GM12878 (cell line): ENCODE data around the gene DDX51. TPM values are rescaled to one million over a fixed set of nuclear protein-coding genes. Genes with fewer than 3 reads are reported as not detected.

Experiments
- ATAC-seq: fragments of 200-7000 bp; cut with Tn5 transposase; 3 replicates; pipeline ENCODE4 v1.9.1; 2020; ENCODE audit warnings: mild to moderate bottlenecking, moderate library complexity
- BruUV-seq: library from RNA; stranded (reverse); fragments of 400-500 nt; replicated peaks from 2 replicates; lab custom pipeline; 2021; lab: Mats Ljungman, UMichigan
- CTCF ChIA-PET: fragments of 300-600 bp; sonication (Branson Sonifier 250); formaldehyde crosslinking; extraction: SDS; loops from one replicate; lab custom pipeline; 2021; ENCODE audit warnings: inconsistent platforms; lab: Yijun Ruan, JAX
- POLR2A ChIA-PET: fragments of 350-600 bp; formaldehyde crosslinking; extraction: SDS; loops from one replicate; lab custom pipeline; 2021; ENCODE audit warnings: inconsistent platforms; lab: Charles Lee
- RAD21 ChIA-PET: fragments of 300-600 bp; sonication (Branson Sonifier 250); formaldehyde crosslinking; loops from one replicate; lab custom pipeline; 2023; ENCODE audit warnings: antibody characterized with exemption; ENCODE audit not compliant: unreplicated experiment; lab: Charles Lee
- SMC1A ChIA-PET: fragments of 300-600 bp; sonication (Branson Sonifier 250); formaldehyde crosslinking; loops from one replicate; lab custom pipeline; 2023; ENCODE audit not compliant: unreplicated experiment, uncharacterized antibody; lab: Charles Lee
- DNase-seq: peaks from one replicate; pipeline ENCODE4 v3.0.0-alpha.2; 2011; ENCODE audit warnings: low read depth, low spot score
- FAIRE-seq: peaks from 3 replicates; lab custom pipeline; 2011; peaks lifted over from hg19 to GRCh38; lab: Jason Lieb, UNC
- H2AFZ ChIP-seq: 2 replicates; pipeline ENCODE4 v1.6.0; 2011; ENCODE audit warnings: low read depth, low read length, control low read depth; ENCODE audit not compliant: control insufficient read depth
- H3K27ac ChIP-seq: 2 replicates; pipeline ENCODE4 v1.5.1; 2011; ENCODE audit warnings: control low read depth; ENCODE audit not compliant: control insufficient read depth, insufficient read depth
- H3K27me3 ChIP-seq, 2 experiments: replicated peaks in 1 of 2; 2 replicates each; pipeline versions ENCODE4 v1.6.0 to v1.6.1; 2011; ENCODE audit warnings: low read length in 1 of 2; ENCODE audit not compliant: control insufficient read depth in 2 of 2, insufficient read depth in 2 of 2
- H3K36me3 ChIP-seq, 2 experiments: 2 replicates each; pipeline ENCODE4 v1.5.1; 2011; ENCODE audit warnings: low read length in 1 of 2; ENCODE audit not compliant: control insufficient read depth in 2 of 2, insufficient read depth in 2 of 2
- H3K4me1 ChIP-seq: 2 replicates; pipeline ENCODE4 v1.6.1; 2011; ENCODE audit warnings: mild to moderate bottlenecking, low read length, moderate library complexity, mixed read lengths; ENCODE audit not compliant: control insufficient read depth, insufficient read depth
- H3K4me2 ChIP-seq: 2 replicates; pipeline ENCODE4 v1.6.0; 2011; ENCODE audit warnings: control low read depth; ENCODE audit not compliant: control insufficient read depth, insufficient read depth
- H3K4me3 ChIP-seq: fragments of 200-600 bp; sonication (generic); 2 replicates; pipeline ENCODE4 v1.5.1; 2016
- H3K79me2 ChIP-seq: 2 replicates; pipeline ENCODE4 v1.6.0; 2011; ENCODE audit warnings: low read length; ENCODE audit not compliant: control insufficient read depth, insufficient read depth
- H3K9ac ChIP-seq: 2 replicates; pipeline ENCODE4 v1.8.0; 2011; ENCODE audit warnings: low read length, control low read depth, mixed read lengths; ENCODE audit not compliant: control insufficient read depth, insufficient read depth
- H3K9me3 ChIP-seq: replicated peaks from 3 replicates; pipeline ENCODE4 v1.5.1; 2011; ENCODE audit warnings: mild to moderate bottlenecking, low read length; ENCODE audit not compliant: control insufficient read depth, insufficient read depth
- H4K20me1 ChIP-seq: 2 replicates; pipeline ENCODE4 v1.6.0; 2011; ENCODE audit not compliant: control insufficient read depth, insufficient read depth
- FOXK2 ChIP-seq: fragments of 450-650 bp; IDR thresholded peaks from 2 replicates; pipeline ENCODE4 v1.6.1; 2017; ENCODE audit warnings: mild to moderate bottlenecking, moderate library complexity
- RAD21 ChIP-seq: IDR thresholded peaks from 2 replicates; pipeline ENCODE4 v1.6.1; 2011; ENCODE audit warnings: mild to moderate bottlenecking, low read depth, low read length, moderate library complexity; ENCODE audit not compliant: insufficient read depth
- TCF3 ChIP-seq: IDR thresholded peaks from 2 replicates; pipeline ENCODE4 v1.6.1; 2012; ENCODE audit warnings: low read depth, mild to moderate bottlenecking, low read length, borderline replicate concordance; ENCODE audit not compliant: insufficient read depth
- WGBS: methylation state at CpG from one replicate; pipeline ENCODE4 v1.1.6; 2016; ENCODE audit warnings: low lambda C conversion rate; ENCODE audit not compliant: insufficient replicate concordance, insufficient coverage; ENCODE audit errors: missing lambda C conversion rate; 5-methylcytosine and 5-hydroxymethylcytosine counted together
- in situ Hi-C: fragments of 300-500 bp; cut with MboI; formaldehyde crosslinking; loops from 9 replicates; pipeline ENCODE4 v1.14.3; 2018; ENCODE audit warnings: mixed read lengths
- intact Hi-C: fragments of 100-400 bp; cut with micrococcal nuclease; formaldehyde crosslinking; loops from one replicate; pipeline ENCODE4 v1.14.2; 2022; ENCODE audit not compliant: unreplicated experiment
- polyA plus RNA-seq, 11 experiments: library from polyadenylated mRNA; depleted of rRNA in 4 of 11; unstranded in 6 of 11; stranded (reverse) in 5 of 11; fragments of >200 nt; fragmentation: Nextera tagmentation in 4 of 11; fragmentation: Illumina TruSeq in 1 of 11; extraction: Ambion mirVana in 4 of 11; extraction: Trizol in 1 of 11; gene quantifications; 1 replicate in 1 of 11; 2 replicates in 10 of 11; pipeline versions ENCODE4 v1.2.1 to v1.2.3, GENCODE V29; 2011 to 2016; ENCODE audit warnings: inconsistent platforms in 2 of 11, missing spikeins in 2 of 11, low read depth in 1 of 11
- total RNA-seq, 4 experiments: library from RNA; depleted of rRNA in 3 of 4; stranded (reverse); fragments of >200 nt in 3 of 4; fragmentation: Illumina TruSeq in 1 of 4; extraction: Trizol in 1 of 4; gene quantifications; 2 replicates each; pipeline versions ENCODE4 v1.2.1 to v1.2.3, GENCODE V29; 2013 to 2021
- TF ChIP-seq, protein P1 (sequence below): fragments of 450-650 bp; IDR thresholded peaks from 2 replicates; pipeline ENCODE4 v1.6.1; 2018; ENCODE audit warnings: borderline replicate concordance, mild to moderate bottlenecking; ENCODE audit not compliant: partially characterized antibody
- TF ChIP-seq, protein P2 (sequence below): fragments of 450-650 bp; IDR thresholded peaks from 2 replicates; pipeline ENCODE4 v1.6.1; 2016; ENCODE audit warnings: mild to moderate bottlenecking, moderate library complexity, borderline replicate concordance

DDX51 gene
- total and polyA plus RNA-seq, 10 of the 15 experiments (the other 5 are each of a cell fraction or from before 2014, with no cell fraction given): 0.97 to 29.1 (median 9.8) TPM

DNA sequence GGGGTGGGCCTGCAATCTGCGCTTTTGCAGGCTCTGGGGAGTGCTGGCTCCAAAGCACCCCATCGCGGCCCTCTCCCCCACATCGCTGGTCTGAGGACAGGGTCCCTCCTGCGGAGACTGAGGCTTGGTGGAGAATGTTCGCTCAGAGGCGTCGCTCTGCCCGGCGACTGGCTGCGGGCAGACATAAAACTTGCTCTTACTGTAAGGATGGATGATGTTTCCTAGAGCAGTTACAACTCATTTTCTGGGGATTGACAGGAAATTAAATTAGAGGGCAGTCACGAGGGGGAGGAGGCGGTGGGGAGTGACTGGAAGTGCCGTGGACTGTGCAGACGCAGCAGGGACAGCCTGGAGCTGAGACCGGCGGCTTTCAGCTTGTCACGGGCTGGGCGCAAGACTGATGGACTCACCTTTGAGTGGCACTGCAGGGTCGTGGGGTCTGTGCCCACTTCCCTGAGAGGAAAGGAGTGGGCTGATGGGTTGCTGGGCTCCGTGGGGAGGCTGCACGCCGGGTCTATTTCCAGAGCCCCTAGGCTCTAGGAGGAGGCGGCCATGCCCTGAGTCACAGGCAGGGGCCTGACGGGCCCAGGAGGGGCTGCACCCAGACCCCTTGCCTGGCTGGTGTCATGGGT, 32.9 kb upstream of the DDX51 start:
- no peak for DNase-seq
- no TSS peak for BruUV-seq
- CTCF ChIA-PET: no interaction called here
- no peak for ATAC-seq
- H3K4me3 ChIP-seq: no peak overlapping the region
- no peak overlapping the region for H2AFZ ChIP-seq
- 66% methylated on average over 24 of the region's 25 CpGs for WGBS
- H3K9ac ChIP-seq: no peak overlapping the region
- no peak overlapping the region for H3K27ac ChIP-seq
- no peaks in the 10 kb centered on the region for H4K20me1 ChIP-seq
- FAIRE-seq: no peak
- in situ Hi-C loops: no loop called here
- no peaks in the 10 kb centered on the region for H3K9me3 ChIP-seq
- TF ChIP-seq, protein P1, sequence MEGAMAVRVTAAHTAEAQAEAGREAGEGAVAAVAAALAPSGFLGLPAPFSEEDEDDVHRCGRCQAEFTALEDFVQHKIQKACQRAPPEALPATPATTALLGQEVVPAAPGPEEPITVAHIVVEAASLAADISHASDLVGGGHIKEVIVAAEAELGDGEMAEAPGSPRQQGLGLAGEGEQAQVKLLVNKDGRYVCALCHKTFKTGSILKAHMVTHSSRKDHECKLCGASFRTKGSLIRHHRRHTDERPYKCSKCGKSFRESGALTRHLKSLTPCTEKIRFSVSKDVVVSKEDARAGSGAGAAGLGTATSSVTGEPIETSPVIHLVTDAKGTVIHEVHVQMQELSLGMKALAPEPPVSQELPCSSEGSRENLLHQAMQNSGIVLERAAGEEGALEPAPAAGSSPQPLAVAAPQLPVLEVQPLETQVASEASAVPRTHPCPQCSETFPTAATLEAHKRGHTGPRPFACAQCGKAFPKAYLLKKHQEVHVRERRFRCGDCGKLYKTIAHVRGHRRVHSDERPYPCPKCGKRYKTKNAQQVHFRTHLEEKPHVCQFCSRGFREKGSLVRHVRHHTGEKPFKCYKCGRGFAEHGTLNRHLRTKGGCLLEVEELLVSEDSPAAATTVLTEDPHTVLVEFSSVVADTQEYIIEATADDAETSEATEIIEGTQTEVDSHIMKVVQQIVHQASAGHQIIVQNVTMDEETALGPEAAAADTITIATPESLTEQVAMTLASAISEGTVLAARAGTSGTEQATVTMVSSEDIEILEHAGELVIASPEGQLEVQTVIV: no peak
- TF ChIP-seq, protein P2, sequence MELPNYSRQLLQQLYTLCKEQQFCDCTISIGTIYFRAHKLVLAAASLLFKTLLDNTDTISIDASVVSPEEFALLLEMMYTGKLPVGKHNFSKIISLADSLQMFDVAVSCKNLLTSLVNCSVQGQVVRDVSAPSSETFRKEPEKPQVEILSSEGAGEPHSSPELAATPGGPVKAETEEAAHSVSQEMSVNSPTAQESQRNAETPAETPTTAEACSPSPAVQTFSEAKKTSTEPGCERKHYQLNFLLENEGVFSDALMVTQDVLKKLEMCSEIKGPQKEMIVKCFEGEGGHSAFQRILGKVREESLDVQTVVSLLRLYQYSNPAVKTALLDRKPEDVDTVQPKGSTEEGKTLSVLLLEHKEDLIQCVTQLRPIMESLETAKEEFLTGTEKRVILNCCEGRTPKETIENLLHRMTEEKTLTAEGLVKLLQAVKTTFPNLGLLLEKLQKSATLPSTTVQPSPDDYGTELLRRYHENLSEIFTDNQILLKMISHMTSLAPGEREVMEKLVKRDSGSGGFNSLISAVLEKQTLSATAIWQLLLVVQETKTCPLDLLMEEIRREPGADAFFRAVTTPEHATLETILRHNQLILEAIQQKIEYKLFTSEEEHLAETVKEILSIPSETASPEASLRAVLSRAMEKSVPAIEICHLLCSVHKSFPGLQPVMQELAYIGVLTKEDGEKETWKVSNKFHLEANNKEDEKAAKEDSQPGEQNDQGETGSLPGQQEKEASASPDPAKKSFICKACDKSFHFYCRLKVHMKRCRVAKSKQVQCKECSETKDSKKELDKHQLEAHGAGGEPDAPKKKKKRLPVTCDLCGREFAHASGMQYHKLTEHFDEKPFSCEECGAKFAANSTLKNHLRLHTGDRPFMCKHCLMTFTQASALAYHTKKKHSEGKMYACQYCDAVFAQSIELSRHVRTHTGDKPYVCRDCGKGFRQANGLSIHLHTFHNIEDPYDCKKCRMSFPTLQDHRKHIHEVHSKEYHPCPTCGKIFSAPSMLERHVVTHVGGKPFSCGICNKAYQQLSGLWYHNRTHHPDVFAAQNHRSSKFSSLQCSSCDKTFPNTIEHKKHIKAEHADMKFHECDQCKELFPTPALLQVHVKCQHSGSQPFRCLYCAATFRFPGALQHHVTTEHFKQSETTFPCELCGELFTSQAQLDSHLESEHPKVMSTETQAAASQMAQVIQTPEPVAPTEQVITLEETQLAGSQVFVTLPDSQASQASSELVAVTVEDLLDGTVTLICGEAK: no peak
- TF ChIP-seq FOXK2: no peak
- TF ChIP-seq TCF3: no peak
- no peak for TF ChIP-seq RAD21
- RAD21 ChIA-PET: no interaction called here
- SMC1A ChIA-PET: no interaction called here
- no peak overlapping the region for H3K4me2 ChIP-seq
- intact Hi-C loops: no loop called here
- no peaks in the 10 kb centered on the region for H3K36me3 ChIP-seq
- H3K4me1 ChIP-seq: peaks cover 9% of the 10 kb centered on the region
- H3K27me3 ChIP-seq: no peaks in the 10 kb centered on the region
- H3K79me2 ChIP-seq: no peaks in the 10 kb centered on the region
- POLR2A ChIA-PET: no interaction called here
